NCI-H2171 (cell line): ENCODE data around the gene TNNC1.

ENCODE experiments used
- DNase-seq: peaks from one replicate; lab custom pipeline; 2025; lab: John Stamatoyannopoulos, UW

TNNC1 gene

GRCh38 chr3:52453496-52454249 is at the start of gene TNNC1:
Gene TNNC1 (minus strand): TSS chr3:52454041. CDS start chr3:52454015, 26 bp downstream.
- no peak for DNase-seq

GRCh38 chr3:52502808-52503350 is 49.0 kb upstream of the TNNC1 start:
- no peak for DNase-seq

GRCh38 chr3:52502001-52502400 is 48.2 kb upstream of the TNNC1 start:
- no peak for DNase-seq

GRCh38 chr3:52501046-52501445 is 47.2 kb upstream of the TNNC1 start:
- DNase-seq, result no peak

GRCh38 chr3:52498137-52499054 is 44.6 kb upstream of the TNNC1 start:
- no peak for DNase-seq

GRCh38 chr3:52495777-52496602 is 42.1 kb upstream of the TNNC1 start:
- DNase-seq, result no peak

- no peak for DNase-seq
Observed at GRCh38 chr3:52494886-52495495, 41.1 kb upstream of the TNNC1 start, which contains the start of gene STAB1. Gene STAB1 (plus strand): TSS chr3:52495338. CDS start chr3:52495414, 76 bp downstream.

- no peak for DNase-seq
Observed at GRCh38 chr3:52494445-52494844, 40.6 kb upstream of the TNNC1 start.

- DNase-seq, result no peak
Observed at GRCh38 chr3:52493232-52494017, 39.6 kb upstream of the TNNC1 start.

GRCh38 chr3:52492059-52492458 is 38.2 kb upstream of the TNNC1 start:
- no peak for DNase-seq

- no peak for DNase-seq
Observed at GRCh38 chr3:52490939-52491526, 37.2 kb upstream of the TNNC1 start.

GRCh38 chr3:52490035-52490938 is 36.4 kb upstream of the TNNC1 start:
- no peak for DNase-seq

GRCh38 chr3:52489453-52489852 is 35.6 kb upstream of the TNNC1 start:
- no peak for DNase-seq

- no peak for DNase-seq
Observed at GRCh38 chr3:52488746-52489145, 34.9 kb upstream of the TNNC1 start.

GRCh38 chr3:52487788-52488691 is 34.2 kb upstream of the TNNC1 start:
- DNase-seq, result no peak

GRCh38 chr3:52487050-52487787 is 33.4 kb upstream of the TNNC1 start:
- DNase-seq, result no peak
